GM21825 (cell line): ENCODE measurements around the gene ETV4.

Experiments
- ATAC-seq: cut with Tn5 transposase; IDR thresholded peaks from one replicate; pipeline ENCODE4 v1.9.1; 2021; ENCODE audit warnings: mild to moderate bottlenecking, moderate library complexity; ENCODE audit not compliant: unreplicated experiment

ETV4 gene

GRCh38 chr17:43547189-43547550 is 1.0 kb upstream of the ETV4 start:
- ATAC-seq, result no peak

DNA sequence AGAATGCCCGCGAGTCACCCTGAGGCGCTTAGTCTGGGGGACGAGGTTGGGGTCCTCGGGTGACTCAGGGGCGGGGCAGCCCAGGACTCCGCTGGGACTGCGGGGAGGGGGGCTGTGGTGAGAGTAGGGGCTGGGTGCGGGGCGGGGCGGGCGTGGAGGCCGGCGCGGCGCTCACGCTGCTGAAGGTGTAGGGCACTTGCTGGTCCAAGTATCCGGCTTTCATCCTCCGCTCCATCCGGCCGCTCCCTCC is 832 bp downstream of the ETV4 start:
- ATAC-seq, result peak; percentile 12

DNA sequence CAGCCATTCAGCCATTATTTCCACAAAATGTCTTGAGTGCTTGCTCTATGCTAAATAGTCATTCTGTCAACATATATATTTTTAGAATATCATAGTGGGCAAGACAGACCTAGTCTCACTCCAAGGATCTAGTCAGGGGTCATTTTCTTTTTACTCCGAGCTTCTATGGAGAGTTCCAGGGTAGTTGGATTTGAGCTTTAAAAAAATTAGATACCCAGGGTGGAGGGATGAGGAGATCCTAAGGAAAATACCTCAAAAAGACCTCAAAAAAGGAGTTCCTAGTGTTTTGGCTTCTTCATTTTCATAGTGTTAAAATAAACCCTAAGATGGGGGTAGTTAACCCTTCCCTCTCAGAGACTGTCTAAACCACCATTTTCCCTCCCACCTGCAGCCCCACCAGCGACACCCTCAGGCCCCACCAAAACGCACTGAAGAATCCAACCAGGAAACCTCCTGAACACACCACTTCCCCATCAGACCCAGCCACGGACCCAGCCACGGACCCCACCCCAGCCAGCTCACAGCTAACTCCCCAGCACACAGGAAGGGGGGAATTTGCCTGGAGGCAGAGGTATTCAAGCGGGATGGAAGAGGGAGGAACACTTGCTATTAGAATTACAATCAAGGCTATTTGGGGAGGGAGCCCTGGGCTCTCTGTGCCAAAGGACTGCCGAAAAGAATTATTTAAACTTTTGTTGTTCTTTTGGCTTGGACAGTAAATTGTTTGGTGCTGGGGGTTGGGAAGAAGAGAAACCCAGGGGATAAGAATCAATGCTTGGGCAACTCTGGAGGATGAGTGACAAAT is 2.2 kb downstream of the ETV4 start:
- no peak for ATAC-seq

DNA sequence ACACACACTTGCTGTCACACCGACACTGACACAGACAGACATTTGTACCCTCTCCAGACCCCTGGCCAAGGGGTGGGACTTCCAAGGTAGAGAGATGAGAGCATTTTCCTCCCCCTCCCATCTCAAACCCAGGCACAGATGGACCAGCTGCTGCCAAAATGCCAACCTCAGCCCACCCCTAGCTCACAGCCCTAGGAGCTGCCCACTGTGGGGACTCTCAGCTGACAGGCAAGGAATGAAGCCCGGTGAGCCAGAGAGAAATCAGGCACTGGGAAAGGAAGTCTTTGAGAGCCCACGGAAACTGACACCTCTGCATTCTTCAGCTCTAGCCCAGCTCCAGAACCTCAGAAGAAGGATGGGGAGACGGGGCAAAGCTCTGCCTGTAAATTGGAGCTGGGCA is 2.8 kb downstream of the ETV4 start:
- no peak for ATAC-seq

DNA sequence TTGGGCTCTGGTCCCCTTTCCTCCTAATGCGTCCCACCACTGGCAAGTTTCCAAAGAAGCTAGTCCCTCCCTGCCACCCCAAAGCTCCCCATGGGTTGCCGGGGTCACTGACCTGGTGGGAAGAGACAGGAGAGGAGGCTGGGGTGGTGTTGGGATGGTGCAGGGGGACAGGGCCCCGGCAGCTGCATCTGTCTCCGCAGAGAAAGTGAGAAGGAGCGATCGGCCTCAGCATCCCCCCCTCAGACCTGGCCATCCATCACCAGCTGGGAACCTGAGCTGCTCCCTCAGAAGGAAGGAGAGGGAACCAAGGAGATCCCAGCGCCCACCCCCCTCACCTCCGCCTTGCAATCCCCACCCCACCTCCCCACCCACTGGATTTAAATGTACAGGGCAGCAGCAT is 3.3 kb downstream of the ETV4 start:
- ATAC-seq, result no peak

DNA sequence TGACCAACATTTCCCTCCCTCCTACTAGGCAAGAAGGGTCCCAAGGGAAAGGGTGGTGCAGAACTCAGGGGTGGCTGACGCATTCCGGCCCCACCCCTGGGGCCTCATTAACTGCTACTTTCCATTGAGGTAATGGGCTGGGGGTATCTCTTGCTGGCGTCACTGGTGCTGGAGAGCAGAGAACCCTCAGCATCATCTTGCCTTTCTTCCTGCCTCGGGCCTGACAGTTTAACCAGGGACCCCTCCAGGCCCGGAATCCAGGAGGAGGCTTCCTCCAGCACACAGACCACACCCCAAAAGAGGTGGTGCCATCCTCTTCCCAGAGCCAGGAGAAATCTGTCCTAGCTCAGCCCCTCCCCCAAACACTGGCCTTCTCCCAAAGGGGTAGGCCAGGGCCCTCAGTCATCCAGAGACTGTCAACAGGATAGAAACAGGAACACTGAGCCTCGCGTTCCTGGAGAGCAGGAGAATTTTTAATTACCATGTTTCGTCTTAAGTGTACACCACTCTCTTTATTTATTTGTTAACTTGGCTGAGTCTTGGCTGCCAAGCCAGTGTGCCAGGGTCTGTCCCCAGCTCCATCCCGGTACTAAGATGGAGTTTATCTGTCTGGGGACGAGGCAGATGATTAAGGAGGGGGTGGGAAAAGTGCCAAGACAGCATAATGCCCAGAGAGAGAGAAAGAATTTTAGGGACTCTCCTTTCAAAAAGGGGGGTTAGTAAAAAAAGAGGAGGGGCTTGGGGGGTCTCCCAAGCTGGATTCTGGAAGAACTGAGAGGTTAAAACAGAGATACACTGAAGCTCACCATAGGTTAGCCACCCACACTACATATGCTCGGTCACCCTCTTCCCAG is 5.1 kb downstream of the ETV4 start:
- ATAC-seq, result no peak

DNA sequence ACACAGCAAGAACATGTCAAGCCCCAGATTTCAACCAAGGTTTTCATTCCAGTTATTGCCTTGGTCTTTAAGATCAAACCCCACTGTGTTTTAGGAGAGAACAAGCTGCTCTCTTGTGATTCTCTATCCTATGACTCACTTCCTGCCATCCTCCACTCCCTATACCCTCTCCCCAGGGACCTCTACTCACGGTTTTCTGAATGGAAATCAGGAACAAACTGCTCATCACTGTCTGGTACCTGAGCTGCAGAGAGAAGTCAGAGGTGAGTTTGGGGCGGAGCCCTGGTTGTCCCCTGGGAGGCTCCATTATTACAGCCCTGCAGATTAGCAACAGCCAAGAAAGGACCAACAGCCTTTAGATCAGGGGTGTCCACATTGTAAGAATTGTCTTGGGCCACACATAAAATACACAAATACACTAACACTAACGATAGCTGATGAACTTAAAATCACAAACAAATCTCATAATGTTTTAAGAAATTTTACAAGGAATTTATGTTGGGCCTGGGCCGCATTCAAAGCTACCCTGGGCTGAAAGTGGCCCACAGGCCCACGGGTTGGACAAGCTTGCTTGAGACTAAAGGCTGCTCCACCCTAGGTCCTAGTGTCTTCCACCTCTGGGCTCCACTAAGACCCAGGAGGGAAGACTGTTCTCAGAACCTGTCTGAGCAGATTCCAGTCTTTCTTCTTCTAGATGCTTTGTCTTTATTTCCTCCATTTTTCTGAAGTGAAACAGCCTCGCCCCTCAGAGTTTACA is 9.7 kb downstream of the ETV4 start:
- ATAC-seq, result no peak

DNA sequence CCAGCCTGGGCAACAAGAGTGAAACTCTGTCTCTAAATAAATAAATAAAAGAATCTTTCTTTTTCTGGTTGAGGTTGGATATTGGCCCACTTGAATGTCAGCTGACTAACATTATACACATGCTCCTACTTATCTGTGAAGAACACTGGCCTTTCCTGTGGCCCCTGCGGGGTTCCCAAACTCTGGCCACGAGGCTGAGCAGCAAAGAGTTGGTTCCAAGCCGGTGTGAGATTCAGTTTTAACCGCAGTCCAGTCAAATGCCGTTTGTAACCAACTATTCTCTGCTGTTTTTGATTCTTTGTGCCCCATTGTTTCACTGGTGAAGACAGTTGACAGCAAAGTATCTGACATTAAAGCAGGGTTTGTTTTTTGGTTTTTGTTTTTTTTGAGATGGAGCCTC is 11.2 kb downstream of the ETV4 start:
- ATAC-seq, result no peak

DNA sequence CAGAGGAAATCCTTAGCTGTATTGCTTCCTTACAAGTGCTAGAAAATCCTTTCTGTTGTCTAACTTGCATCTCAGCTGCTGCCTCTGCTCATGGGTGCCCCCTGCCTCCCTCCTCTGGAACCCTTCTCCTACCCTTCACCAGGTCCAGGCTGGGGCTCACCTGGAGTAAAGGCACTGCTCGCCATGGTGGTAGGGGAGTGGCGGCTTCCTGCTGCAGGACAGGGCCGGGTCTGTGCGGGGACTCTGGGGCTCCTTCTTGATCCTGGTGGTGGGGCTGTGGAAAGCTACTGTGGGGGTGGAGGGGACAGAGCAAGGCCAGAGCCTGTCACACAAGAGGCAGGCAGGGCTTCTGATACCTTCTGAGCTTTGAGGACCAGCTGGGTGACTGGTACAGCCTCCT is 12.4 kb downstream of the ETV4 start:
- ATAC-seq, result no peak

GRCh38 chr17:43532581-43532980 is 13.6 kb downstream of the ETV4 start:
- no peak for ATAC-seq

DNA sequence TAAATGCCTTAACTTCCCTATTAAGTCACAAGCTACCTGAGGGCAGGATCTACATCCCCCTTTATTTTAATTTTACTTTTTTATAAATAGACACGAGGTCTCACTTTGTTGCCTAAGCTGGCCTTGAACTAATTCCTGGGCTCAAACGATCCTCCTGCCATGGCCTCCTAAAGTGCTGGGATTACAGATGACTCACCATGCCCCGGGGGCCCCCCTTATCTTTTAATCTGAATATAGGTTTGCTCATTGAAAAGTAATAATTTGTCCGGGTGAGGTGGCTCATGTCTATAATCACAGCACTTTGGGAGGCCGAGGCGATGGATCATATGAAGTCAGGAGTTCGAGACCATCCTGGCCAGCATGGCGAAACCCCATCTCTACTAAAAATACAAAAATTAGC is 14.2 kb downstream of the ETV4 start:
- no peak for ATAC-seq

DNA sequence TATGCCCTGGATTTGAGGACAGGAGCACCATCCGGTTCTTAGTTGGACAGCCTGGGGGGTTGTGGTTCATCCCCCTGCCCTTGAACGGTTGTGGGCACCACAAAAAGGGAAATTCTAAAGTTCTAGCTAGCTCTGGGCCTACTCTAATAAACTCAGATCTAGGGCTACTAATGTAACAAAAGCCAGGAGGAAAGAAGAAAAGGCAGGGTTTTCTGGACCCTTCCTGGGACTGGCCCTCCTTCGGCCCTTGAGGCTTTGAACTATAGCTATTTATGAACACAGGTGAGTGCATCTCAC is 15.1 kb downstream of the ETV4 start:
- ATAC-seq, result no peak

- ATAC-seq, result no peak
Measured at GRCh38 chr17:43530288-43531081, 15.7 kb downstream of the ETV4 start.

GRCh38 chr17:43529947-43530287 is 16.2 kb downstream of the ETV4 start:
- no peak for ATAC-seq

DNA sequence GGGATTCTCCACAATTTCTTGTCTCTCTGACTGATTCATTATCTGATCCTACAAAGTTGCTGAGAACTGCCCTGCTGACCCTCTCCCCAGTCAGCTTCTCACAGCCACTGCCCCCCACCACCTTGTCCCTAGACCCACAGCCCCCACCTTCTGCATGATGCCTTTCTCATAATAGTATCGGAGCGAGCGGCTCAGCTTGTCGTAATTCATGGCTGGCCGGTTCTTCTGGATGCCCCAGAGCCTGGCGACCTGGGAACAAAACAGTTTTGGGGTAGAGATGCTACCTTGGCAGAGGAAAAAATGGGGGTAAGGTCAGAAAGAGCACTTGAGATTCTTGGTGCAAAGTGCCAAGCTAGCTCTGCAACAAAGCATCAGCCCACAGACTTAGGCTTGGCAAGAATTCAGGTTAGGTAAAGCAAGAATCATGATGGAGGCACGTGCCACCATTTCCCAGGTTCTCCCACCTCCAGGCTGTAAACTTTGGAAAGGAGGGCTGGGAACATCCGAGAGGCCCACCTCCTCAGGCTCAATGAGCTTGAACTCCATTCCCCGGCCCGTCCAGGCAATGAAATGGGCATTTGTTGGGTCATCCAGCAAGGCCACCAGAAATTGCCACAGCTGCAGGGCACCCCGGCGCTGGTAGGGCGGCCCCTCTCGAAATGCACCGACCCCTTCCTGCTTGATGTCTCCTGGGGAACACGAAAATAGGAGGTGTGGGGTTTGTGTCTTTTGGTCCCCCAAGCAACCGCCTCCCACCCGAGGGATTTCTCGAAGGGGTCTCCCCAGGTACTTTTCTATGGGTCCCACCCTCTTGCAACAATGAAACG is 16.9 kb downstream of the ETV4 start:
- ATAC-seq, result no peak

DNA sequence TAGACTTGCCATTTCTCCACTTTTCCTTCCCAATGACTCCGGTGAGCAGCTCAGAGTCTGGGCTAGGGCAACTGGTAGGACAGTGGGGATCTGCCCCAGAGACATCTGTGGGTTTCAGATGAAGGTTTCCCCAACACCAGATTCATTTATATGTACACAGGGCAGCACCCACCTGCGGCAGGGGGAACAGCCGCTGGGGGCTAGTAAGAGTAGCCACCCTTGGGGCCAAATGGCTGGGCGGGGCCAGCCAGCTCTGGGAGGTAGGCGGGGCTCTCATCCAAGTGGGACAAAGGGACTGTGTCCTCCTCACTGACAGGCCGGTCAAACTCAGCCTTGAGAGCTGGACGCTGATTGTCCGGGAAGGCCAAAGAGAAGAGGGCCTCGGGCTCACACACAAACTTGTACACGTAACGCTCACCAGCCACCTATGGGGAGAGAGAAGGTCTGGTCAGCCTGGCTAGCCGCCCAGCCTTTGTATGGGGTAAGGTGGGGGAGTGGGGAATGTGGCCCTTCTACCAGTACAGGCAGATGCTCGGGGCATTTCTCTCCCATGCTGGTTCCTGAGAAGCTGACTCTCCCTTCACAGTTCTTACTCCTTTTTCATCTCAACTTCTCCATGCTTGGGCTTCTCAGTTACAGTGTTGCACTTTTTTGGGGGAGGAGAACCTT is 17.7 kb downstream of the ETV4 start:
- ATAC-seq, result no peak

- ATAC-seq, result no peak
Measured at GRCh38 chr17:43526886-43527648, 19.1 kb downstream of the ETV4 start.

DNA sequence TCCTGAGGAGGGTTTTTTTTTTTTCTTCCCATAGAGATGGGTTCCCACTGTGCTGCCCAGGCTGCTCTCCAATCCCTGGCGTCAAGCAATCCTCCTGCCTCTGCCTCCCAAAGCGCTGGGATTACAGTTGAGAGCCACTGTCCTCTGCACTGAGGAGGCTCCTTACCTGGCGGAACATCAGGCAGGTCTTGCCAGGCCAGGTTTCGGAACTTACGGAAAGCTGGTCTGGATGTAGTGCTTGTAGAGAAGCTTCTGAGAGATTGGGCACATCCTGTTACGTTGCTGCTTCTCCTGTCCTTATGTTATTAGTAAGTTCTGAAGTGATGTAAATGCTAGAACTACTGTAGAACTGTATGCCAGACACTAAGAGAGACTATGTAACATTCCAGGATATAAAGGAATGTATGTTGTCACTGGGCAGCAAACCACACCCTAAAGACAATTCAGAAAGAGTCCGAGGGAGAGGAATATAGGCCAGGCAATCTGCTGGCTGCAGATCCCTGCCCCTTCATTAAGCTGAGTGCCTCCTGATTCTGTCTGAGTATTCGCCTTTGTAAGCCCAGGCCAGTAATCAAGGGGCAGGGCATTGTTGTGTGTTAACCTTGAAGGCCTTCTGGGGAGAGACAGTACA is 21.1 kb downstream of the ETV4 start:
- ATAC-seq, result no peak

- no peak for ATAC-seq
Measured at GRCh38 chr17:43521389-43521788, 24.8 kb downstream of the ETV4 start.
